IMR-90 (cell line): ENCODE measurements around the gene FKBP4. TPM values are rescaled to one million over a fixed set of nuclear protein-coding genes. Genes with fewer than 3 reads are reported as not detected.

Experiments
- ATAC-seq: fragments of 200-7000 bp; cut with Tn5 transposase; 2 replicates; pipeline ENCODE4 v1.9.1; 2020; ENCODE audit warnings: low read depth, mild to moderate bottlenecking, moderate library complexity
- BruUV-seq: library from RNA; stranded (reverse); fragments of 400-500 nt; replicated peaks from 2 replicates; lab custom pipeline; 2021; lab: Mats Ljungman, UMichigan
- CTCF ChIA-PET: fragments of 300-600 bp; formaldehyde crosslinking; extraction: SDS; loops from one replicate; lab custom pipeline; 2021; ENCODE audit warnings: antibody characterized with exemption; lab: Yijun Ruan, JAX
- POLR2A ChIA-PET: fragments of 300-600 bp; sonication (Branson Sonifier 250); formaldehyde crosslinking; loops from one replicate; lab custom pipeline; 2022; ENCODE audit warnings: antibody characterized with exemption; ENCODE audit not compliant: unreplicated experiment; lab: Charles Lee
- DNase-seq: peaks from one replicate; pipeline ENCODE4 v3.0.0; 2013
- H2AFZ ChIP-seq: replicated peaks from 2 replicates; pipeline ENCODE3; 2013; ENCODE audit warnings: low read length, mild to moderate bottlenecking; ENCODE audit not compliant: poor library complexity
- H2AK5ac ChIP-seq: 2 replicates; pipeline ENCODE4 v1.6.1; 2013; ENCODE audit warnings: low read depth, low read length, inconsistent platforms
- H2AK9ac ChIP-seq: replicated peaks from 2 replicates; pipeline ENCODE3; 2013; ENCODE audit warnings: mild to moderate bottlenecking, low read depth, low read length, moderate library complexity; ENCODE audit not compliant: poor library complexity
- H2BK120ac ChIP-seq: 2 replicates; pipeline ENCODE4 v1.6.1; 2013; ENCODE audit warnings: low read depth, low read length, inconsistent platforms
- H2BK15ac ChIP-seq: 3 replicates; pipeline ENCODE4 v1.6.1; 2013; ENCODE audit warnings: low read depth, low read length, inconsistent platforms
- H2BK20ac ChIP-seq: 2 replicates; pipeline ENCODE4 v1.6.1; 2013; ENCODE audit warnings: low read depth, mild to moderate bottlenecking, inconsistent platforms, low read length, moderate library complexity
- H2BK5ac ChIP-seq: 2 replicates; pipeline ENCODE4 v1.6.1; 2013; ENCODE audit warnings: mild to moderate bottlenecking, low read depth, low read length, inconsistent platforms; ENCODE audit not compliant: poor library complexity, severe bottlenecking
- H3K14ac ChIP-seq: replicated peaks from 2 replicates; pipeline ENCODE4 v1.6.1; 2013; ENCODE audit warnings: low read depth, low read length, inconsistent platforms
- H3K18ac ChIP-seq: 2 replicates; pipeline ENCODE4 v1.6.1; 2013; ENCODE audit warnings: low read depth, low read length, control low read depth
- H3K23ac ChIP-seq: 2 replicates; pipeline ENCODE4 v1.6.1; 2013; ENCODE audit warnings: low read depth, low read length, inconsistent platforms
- H3K27ac ChIP-seq: 2 replicates; pipeline ENCODE4 v1.5.1; 2013; ENCODE audit warnings: mild to moderate bottlenecking, control low read depth, low read length; ENCODE audit not compliant: insufficient read depth
- H3K27me3 ChIP-seq: 2 replicates; pipeline ENCODE4 v1.6.1; 2013; ENCODE audit warnings: low read length; ENCODE audit not compliant: control insufficient read depth, insufficient read depth
- H3K36me3 ChIP-seq: 2 replicates; pipeline ENCODE4 v1.6.1; 2013; ENCODE audit warnings: low read length, mixed read lengths; ENCODE audit not compliant: control insufficient read depth, insufficient read depth
- H3K4ac ChIP-seq: 2 replicates; pipeline ENCODE4 v1.6.1; 2013; ENCODE audit warnings: low read depth, low read length, inconsistent platforms
- H3K4me1 ChIP-seq: 2 replicates; pipeline ENCODE4 v1.6.1; 2013; ENCODE audit warnings: low read length, mixed read lengths; ENCODE audit not compliant: control insufficient read depth, insufficient read depth
- H3K4me2 ChIP-seq: 2 replicates; pipeline ENCODE4 v1.6.1; 2013; ENCODE audit warnings: low read depth, mild to moderate bottlenecking, control low read depth, low read length, moderate library complexity
- H3K4me3 ChIP-seq: 2 replicates; pipeline ENCODE4 v1.5.1; 2013; ENCODE audit warnings: low read depth, mild to moderate bottlenecking, control low read depth, low read length, moderate library complexity; ENCODE audit not compliant: insufficient read depth
- H3K56ac ChIP-seq: 2 replicates; pipeline ENCODE4 v1.6.1; 2013; ENCODE audit warnings: low read length, inconsistent platforms; ENCODE audit not compliant: insufficient read depth; ENCODE audit errors: extremely low read depth
- H3K79me1 ChIP-seq, 2 experiments: 2 replicates each; pipeline ENCODE4 v1.6.1; 2013; ENCODE audit warnings: low read length in 2 of 2, inconsistent platforms in 1 of 2, low read depth in 1 of 2
- H3K9ac ChIP-seq: 2 replicates; pipeline ENCODE4 v1.6.1; 2013; ENCODE audit warnings: low read depth, low read length, control low read depth
- H3K9me1 ChIP-seq: 2 replicates; pipeline ENCODE4 v1.6.1; 2013; ENCODE audit warnings: low read length, inconsistent platforms; ENCODE audit not compliant: insufficient read depth
- H3K9me3 ChIP-seq: 2 replicates; pipeline ENCODE4 v1.6.1; 2013; ENCODE audit warnings: low read length; ENCODE audit not compliant: control insufficient read depth, insufficient read depth
- H4K20me1 ChIP-seq: 2 replicates; pipeline ENCODE4 v1.6.1; 2013; ENCODE audit warnings: low read length, inconsistent platforms; ENCODE audit not compliant: insufficient read depth
- H4K5ac ChIP-seq: 2 replicates; pipeline ENCODE4 v1.6.1; 2013; ENCODE audit warnings: mild to moderate bottlenecking, low read depth, low read length, control low read depth
- H4K8ac ChIP-seq, 2 experiments: 2 replicates each; pipeline ENCODE4 v1.6.1; 2013; ENCODE audit warnings: low read depth in 2 of 2, low read length in 2 of 2, control low read depth in 1 of 2, inconsistent platforms in 1 of 2
- H4K91ac ChIP-seq: 2 replicates; pipeline ENCODE4 v1.6.1; 2013; ENCODE audit warnings: low read depth, low read length, inconsistent platforms; ENCODE audit not compliant: insufficient read depth
- BHLHE40 ChIP-seq: fragments of 150-350 bp; IDR thresholded peaks from 2 replicates; pipeline ENCODE4 v1.6.1; 2016; ENCODE audit warnings: mild to moderate bottlenecking, low read depth, low read length
- CHD1 ChIP-seq: IDR thresholded peaks from 2 replicates; pipeline ENCODE4 v1.6.1; 2012; ENCODE audit warnings: low read depth, low read length, improper control_type of control experiment
- FOS ChIP-seq: fragments of 150-350 bp; IDR thresholded peaks from 2 replicates; pipeline ENCODE4 v1.6.1; 2016; ENCODE audit warnings: low read depth, low read length
- MAFK ChIP-seq: IDR thresholded peaks from 2 replicates; pipeline ENCODE4 v1.6.1; 2012; ENCODE audit warnings: low read depth, low read length, improper control_type of control experiment
- MAZ ChIP-seq: IDR thresholded peaks from 2 replicates; pipeline ENCODE4 v1.6.1; 2012; ENCODE audit warnings: low read depth, mild to moderate bottlenecking, low read length, improper control_type of control experiment, moderate library complexity, borderline replicate concordance
- MXI1 ChIP-seq: IDR thresholded peaks from 2 replicates; pipeline ENCODE4 v1.6.1; 2012; ENCODE audit warnings: low read depth, mild to moderate bottlenecking, low read length, moderate library complexity, borderline replicate concordance
- NFE2L2 ChIP-seq: fragments of 150-350 bp; IDR thresholded peaks from 2 replicates; pipeline ENCODE4 v1.6.1; 2016; ENCODE audit warnings: low read depth, mild to moderate bottlenecking, low read length
- RAD21 ChIP-seq: IDR thresholded peaks from 2 replicates; pipeline ENCODE4 v1.6.1; 2012; ENCODE audit warnings: low read length, improper control_type of control experiment
- RCOR1 ChIP-seq: IDR thresholded peaks from 2 replicates; pipeline ENCODE4 v1.6.1; 2012; ENCODE audit warnings: mild to moderate bottlenecking, low read length, improper control_type of control experiment; ENCODE audit not compliant: insufficient replicate concordance
- RFX5 ChIP-seq: IDR thresholded peaks from 2 replicates; pipeline ENCODE4 v1.8.0; 2012; ENCODE audit warnings: low read depth, mild to moderate bottlenecking, low read length, moderate library complexity
- SMC3 ChIP-seq: fragments of 150-350 bp; IDR thresholded peaks from 2 replicates; pipeline ENCODE4 v1.6.1; 2016; ENCODE audit warnings: low read depth, mild to moderate bottlenecking, antibody characterized with exemption, low read length, moderate library complexity
- WGBS, 2 experiments: methylation state at CpG; one replicate each; pipeline versions ENCODE4 v1.1.5 to v1.1.7; 2013; ENCODE audit warnings: missing lambda C conversion rate in 2 of 2; ENCODE audit not compliant: insufficient read length in 1 of 2; ENCODE audit errors: extremely low coverage in 2 of 2; 5-methylcytosine and 5-hydroxymethylcytosine counted together
- dilution Hi-C: fragments of 300-500 bp; cut with HindIII; formaldehyde crosslinking; loops from one replicate; pipeline ENCODE4 v1.14.3; 2018; ENCODE audit warnings: low sequenced_read_pairs; ENCODE audit not compliant: unreplicated experiment
- in situ Hi-C: fragments of 300-500 bp; cut with MboI; formaldehyde crosslinking; loops from 3 replicates; pipeline ENCODE4 v1.14.3; 2019; ENCODE audit warnings: low sequenced_read_pairs, inconsistent platforms, mixed read lengths
- intact Hi-C: fragments of 100-400 bp; cut with micrococcal nuclease; formaldehyde crosslinking; loops from 2 replicates; pipeline ENCODE4 v1.10.0; 2022
- polyA plus RNA-seq, 3 experiments: library from polyadenylated mRNA; depleted of rRNA; stranded (reverse); fragments of >200 nt; gene quantifications; 2 replicates each; pipeline ENCODE4 v1.2.3, GENCODE V29; 2012; ENCODE audit warnings: low replicate concordance in 1 of 3
- total RNA-seq: library from RNA; depleted of rRNA; stranded (reverse); fragments of >200 nt; gene quantifications from 2 replicates; pipeline ENCODE4 v1.2.3, GENCODE V29; 2012
- TF ChIP-seq, protein P1 (sequence below): fragments of 150-350 bp; IDR thresholded peaks from 2 replicates; pipeline ENCODE4 v1.6.1; 2017; ENCODE audit warnings: mild to moderate bottlenecking, antibody characterized with exemption, low read length, low read depth
- TF ChIP-seq, protein P2 (sequence below): fragments of 150-350 bp; IDR thresholded peaks from 2 replicates; pipeline ENCODE4 v1.6.1; 2016; ENCODE audit warnings: low read depth, mild to moderate bottlenecking, low read length, moderate library complexity, borderline replicate concordance
- TF ChIP-seq, protein P3 (sequence below): conservative IDR thresholded peaks from 2 replicates; pipeline ENCODE4 v1.5.1; 2012; ENCODE audit warnings: mild to moderate bottlenecking, low read depth, low read length, improper control_type of control experiment

Gene FKBP4
- total and polyA plus RNA-seq, 2 of the 4 experiments (the other 2 are of a cell fraction) = 35.7 to 36.0 TPM

DNA sequence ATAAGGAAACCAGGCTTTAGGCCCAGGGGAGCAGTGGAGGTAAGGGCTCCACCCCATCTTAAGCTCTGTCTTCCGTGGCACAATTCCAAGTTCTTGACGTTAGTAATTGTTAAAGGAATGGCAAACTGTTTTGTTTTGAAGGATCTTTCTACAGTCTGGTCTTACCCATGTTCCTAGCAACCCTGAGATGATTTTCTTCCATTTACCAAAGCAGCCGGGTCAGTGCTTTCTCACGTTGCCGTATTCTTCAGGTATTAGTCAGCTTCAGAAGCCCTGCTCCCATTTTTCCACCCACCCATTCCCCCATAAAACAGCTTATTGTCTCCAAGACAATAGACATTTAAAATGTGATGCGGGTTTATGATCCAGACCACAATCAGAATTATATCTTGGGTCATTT lies 29.8 kb downstream of the FKBP4 start:
- BruUV-seq = no TSS peak

More for the DNA sequence above, 29.8 kb downstream of the FKBP4 start:
- Histone ChIP-seq H2BK20ac (no peak overlapping the region), H3K9me3 (no peaks in the 10 kb centered on the region), H3K4me2 (no peak overlapping the region), H4K20me1 (no peaks in the 10 kb centered on the region), H3K4me1 (no peaks in the 10 kb centered on the region), H3K27me3 (no peaks in the 10 kb centered on the region), H3K79me1 (no peaks in the 10 kb centered on the region), H3K56ac (no peak overlapping the region), H2AK5ac (no peak overlapping the region), H3K4me3 (no peak overlapping the region), H3K36me3 (peaks cover 71% of the 10 kb centered on the region), H3K9me1 (no peaks in the 10 kb centered on the region), H4K8ac (no peak overlapping the region), H2BK15ac (no peak overlapping the region), H2BK120ac (no peak overlapping the region), H3K27ac (no peak overlapping the region), H3K14ac (no peak overlapping the region), H2AFZ (no peak overlapping the region), H4K91ac (no peak overlapping the region), H2BK5ac (no peak overlapping the region), H3K4ac (no peak overlapping the region), H3K9ac (no peak overlapping the region), H2AK9ac (no peak overlapping the region), H3K18ac (no peak overlapping the region), H4K5ac (no peak overlapping the region), H3K23ac (no peak overlapping the region)
- ATAC-seq = no peak
- POLR2A ChIA-PET = no interaction called here
- intact Hi-C loops = no loop called here
- CTCF ChIA-PET = interaction anchor here (1.0 kb wide), 1 partner anchor 9 kb away, joined by 3 read pairs; no protein-coding TSS in a partner anchor
- no peak for TF ChIP-seq NFE2L2
- TF ChIP-seq RAD21 = no peak
- TF ChIP-seq RFX5 = no peak
- no peak for TF ChIP-seq SMC3
- TF ChIP-seq, protein P1, sequence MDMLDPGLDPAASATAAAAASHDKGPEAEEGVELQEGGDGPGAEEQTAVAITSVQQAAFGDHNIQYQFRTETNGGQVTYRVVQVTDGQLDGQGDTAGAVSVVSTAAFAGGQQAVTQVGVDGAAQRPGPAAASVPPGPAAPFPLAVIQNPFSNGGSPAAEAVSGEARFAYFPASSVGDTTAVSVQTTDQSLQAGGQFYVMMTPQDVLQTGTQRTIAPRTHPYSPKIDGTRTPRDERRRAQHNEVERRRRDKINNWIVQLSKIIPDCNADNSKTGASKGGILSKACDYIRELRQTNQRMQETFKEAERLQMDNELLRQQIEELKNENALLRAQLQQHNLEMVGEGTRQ = no peak
- TF ChIP-seq MAZ = no peak
- TF ChIP-seq, protein P2, sequence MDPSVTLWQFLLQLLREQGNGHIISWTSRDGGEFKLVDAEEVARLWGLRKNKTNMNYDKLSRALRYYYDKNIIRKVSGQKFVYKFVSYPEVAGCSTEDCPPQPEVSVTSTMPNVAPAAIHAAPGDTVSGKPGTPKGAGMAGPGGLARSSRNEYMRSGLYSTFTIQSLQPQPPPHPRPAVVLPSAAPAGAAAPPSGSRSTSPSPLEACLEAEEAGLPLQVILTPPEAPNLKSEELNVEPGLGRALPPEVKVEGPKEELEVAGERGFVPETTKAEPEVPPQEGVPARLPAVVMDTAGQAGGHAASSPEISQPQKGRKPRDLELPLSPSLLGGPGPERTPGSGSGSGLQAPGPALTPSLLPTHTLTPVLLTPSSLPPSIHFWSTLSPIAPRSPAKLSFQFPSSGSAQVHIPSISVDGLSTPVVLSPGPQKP = no peak
- no peak for TF ChIP-seq BHLHE40
- TF ChIP-seq RCOR1 = no peak
- no peak for TF ChIP-seq CHD1
- TF ChIP-seq MAFK = no peak
- TF ChIP-seq, protein P3, sequence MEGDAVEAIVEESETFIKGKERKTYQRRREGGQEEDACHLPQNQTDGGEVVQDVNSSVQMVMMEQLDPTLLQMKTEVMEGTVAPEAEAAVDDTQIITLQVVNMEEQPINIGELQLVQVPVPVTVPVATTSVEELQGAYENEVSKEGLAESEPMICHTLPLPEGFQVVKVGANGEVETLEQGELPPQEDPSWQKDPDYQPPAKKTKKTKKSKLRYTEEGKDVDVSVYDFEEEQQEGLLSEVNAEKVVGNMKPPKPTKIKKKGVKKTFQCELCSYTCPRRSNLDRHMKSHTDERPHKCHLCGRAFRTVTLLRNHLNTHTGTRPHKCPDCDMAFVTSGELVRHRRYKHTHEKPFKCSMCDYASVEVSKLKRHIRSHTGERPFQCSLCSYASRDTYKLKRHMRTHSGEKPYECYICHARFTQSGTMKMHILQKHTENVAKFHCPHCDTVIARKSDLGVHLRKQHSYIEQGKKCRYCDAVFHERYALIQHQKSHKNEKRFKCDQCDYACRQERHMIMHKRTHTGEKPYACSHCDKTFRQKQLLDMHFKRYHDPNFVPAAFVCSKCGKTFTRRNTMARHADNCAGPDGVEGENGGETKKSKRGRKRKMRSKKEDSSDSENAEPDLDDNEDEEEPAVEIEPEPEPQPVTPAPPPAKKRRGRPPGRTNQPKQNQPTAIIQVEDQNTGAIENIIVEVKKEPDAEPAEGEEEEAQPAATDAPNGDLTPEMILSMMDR = no peak
- TF ChIP-seq MXI1 = no peak
- TF ChIP-seq FOS = no peak
- 100% methylated on average over 3 of the region's 6 CpGs; no CpG with 5 or more reads in 1 of the 2 experiments for WGBS, 2 experiments
- in situ Hi-C loops = no loop called here
- dilution Hi-C loops = no loop called here
- no peak for DNase-seq
